HepG2 (cell line): ENCODE data around the gene INSR. TPM values are rescaled to one million over a fixed set of nuclear protein-coding genes. Genes with fewer than 3 reads are reported as not detected.

Experiments
- AHR ChIP-seq: IDR thresholded peaks from 2 replicates; pipeline ENCODE4 v1.6.1; 2018; ENCODE audit warnings: missing genetic modification reagents, missing compliant biosample characterization
- ARID4A ChIP-seq: sonication (generic); formaldehyde crosslinking; IDR thresholded peaks from 2 replicates; pipeline ENCODE4 v1.5.0; 2020; ENCODE audit warnings: mild to moderate bottlenecking, missing genetic modification reagents, borderline replicate concordance
- ARNTL ChIP-seq: sonication (generic); formaldehyde crosslinking; IDR thresholded peaks from 2 replicates; pipeline ENCODE4 v1.4.0; 2020; ENCODE audit warnings: mild to moderate bottlenecking, missing genetic modification reagents
- BCLAF1 ChIP-seq: fragments of 450-650 bp; IDR thresholded peaks from 2 replicates; pipeline ENCODE4 v1.6.1; 2017; ENCODE audit warnings: mild to moderate bottlenecking
- GPN1 ChIP-seq: sonication (generic); formaldehyde crosslinking; IDR thresholded peaks from 2 replicates; pipeline ENCODE4 v1.5.1; 2020; ENCODE audit warnings: missing genetic modification reagents, borderline replicate concordance
- HDAC1 ChIP-seq: sonication (generic); formaldehyde crosslinking; IDR thresholded peaks from 2 replicates; pipeline ENCODE4 v1.5.1; 2020; ENCODE audit warnings: mild to moderate bottlenecking, missing genetic modification reagents
- PHF20 ChIP-seq: sonication (generic); formaldehyde crosslinking; IDR thresholded peaks from 2 replicates; pipeline ENCODE4 v1.5.0; 2020; ENCODE audit warnings: mild to moderate bottlenecking, missing genetic modification reagents
- RFXANK ChIP-seq: IDR thresholded peaks from 2 replicates; pipeline ENCODE4 v1.6.1; 2016
- SP4 ChIP-seq: sonication (generic); formaldehyde crosslinking; IDR thresholded peaks from 2 replicates; pipeline ENCODE4 v1.8.1; 2023; ENCODE audit warnings: mild to moderate bottlenecking, missing genetic modification reagents
- YEATS2 ChIP-seq: sonication (generic); formaldehyde crosslinking; IDR thresholded peaks from 2 replicates; pipeline ENCODE4 v1.4.0; 2020; ENCODE audit warnings: missing genetic modification reagents, borderline replicate concordance
- ZFAT ChIP-seq: sonication (generic); formaldehyde crosslinking; conservative IDR thresholded peaks from 2 replicates; pipeline ENCODE4 v1.8.1; 2023; ENCODE audit warnings: missing genetic modification reagents, inconsistent platforms
- ZFP82 ChIP-seq: sonication (generic); formaldehyde crosslinking; IDR thresholded peaks from 2 replicates; pipeline ENCODE4 v1.5.1; 2020; ENCODE audit warnings: mild to moderate bottlenecking, missing genetic modification reagents, borderline replicate concordance
- ZNF143 ChIP-seq: sonication (generic); formaldehyde crosslinking; IDR thresholded peaks from 2 replicates; pipeline ENCODE4 v1.4.0; 2020; ENCODE audit warnings: missing genetic modification reagents
- ZNF329 ChIP-seq: sonication (generic); formaldehyde crosslinking; IDR thresholded peaks from 2 replicates; pipeline ENCODE4 v1.9.0; 2021; ENCODE audit warnings: low read depth, mild to moderate bottlenecking, missing genetic modification reagents
- ZNF460 ChIP-seq: sonication (generic); formaldehyde crosslinking; IDR thresholded peaks from 2 replicates; pipeline ENCODE4 v1.5.1; 2020; ENCODE audit warnings: missing genetic modification reagents, mild to moderate bottlenecking, borderline replicate concordance
- ZNF550 ChIP-seq: sonication (generic); formaldehyde crosslinking; IDR thresholded peaks from 2 replicates; pipeline ENCODE4 v1.4.0; 2020; ENCODE audit warnings: mild to moderate bottlenecking, missing genetic modification reagents, borderline replicate concordance
- polyA plus RNA-seq, 8 experiments: library from polyadenylated mRNA; depleted of rRNA in 3 of 8; stranded (reverse) in 7 of 8; unstranded in 1 of 8; fragments of >200 nt; fragmentation: Illumina TruSeq in 4 of 8; extraction: Trizol in 4 of 8; gene quantifications; 2 replicates each; pipeline versions ENCODE4 v1.2.1 to v1.2.3, GENCODE V29; 2011 to 2016; ENCODE audit warnings: low read depth in 4 of 8, missing spikeins in 1 of 8, mixed read lengths in 1 of 8; ENCODE audit not compliant: insufficient read depth in 1 of 8
- total RNA-seq, 5 experiments: library from RNA; depleted of rRNA; stranded (reverse); fragments of >200 nt; fragmentation: Illumina TruSeq; extraction: Trizol; gene quantifications; 2 replicates each; pipeline ENCODE4 v1.2.3, GENCODE V29; 2016; ENCODE audit warnings: low read depth in 1 of 5
- TF ChIP-seq, protein P1 (sequence below): sonication (generic); formaldehyde crosslinking; IDR thresholded peaks from 2 replicates; pipeline ENCODE4 v1.8.1; 2023; ENCODE audit warnings: mild to moderate bottlenecking, missing genetic modification reagents
- TF ChIP-seq, protein P2 (sequence below): IDR thresholded peaks from 2 replicates; pipeline ENCODE4 v1.6.1; 2018; ENCODE audit warnings: missing genetic modification reagents, mild to moderate bottlenecking, missing compliant biosample characterization
- TF ChIP-seq, protein P3 (sequence below): sonication (generic); formaldehyde crosslinking; IDR thresholded peaks from 2 replicates; pipeline ENCODE4 v1.8.0; 2022; ENCODE audit warnings: mild to moderate bottlenecking, missing genetic modification reagents, borderline replicate concordance

Gene INSR
- total and polyA plus RNA-seq, 2 of the 13 experiments (the other 11 are each of a cell fraction or from before 2014, with no cell fraction given), result 24.2 to 29.8 TPM

GRCh38 chr19:7197119-7197759, 97.0 kb downstream of the INSR start (continued):
- TF ChIP-seq ARID4A (CRISPR knock-in tag), result peak; percentile 77
- TF ChIP-seq ZNF329, result no peak
- no peak for TF ChIP-seq RFXANK
- no peak for TF ChIP-seq ZFAT
- TF ChIP-seq YEATS2 (CRISPR knock-in tag), result no peak
- no peak for TF ChIP-seq GPN1 (CRISPR knock-in tag)
- TF ChIP-seq, protein P1, sequence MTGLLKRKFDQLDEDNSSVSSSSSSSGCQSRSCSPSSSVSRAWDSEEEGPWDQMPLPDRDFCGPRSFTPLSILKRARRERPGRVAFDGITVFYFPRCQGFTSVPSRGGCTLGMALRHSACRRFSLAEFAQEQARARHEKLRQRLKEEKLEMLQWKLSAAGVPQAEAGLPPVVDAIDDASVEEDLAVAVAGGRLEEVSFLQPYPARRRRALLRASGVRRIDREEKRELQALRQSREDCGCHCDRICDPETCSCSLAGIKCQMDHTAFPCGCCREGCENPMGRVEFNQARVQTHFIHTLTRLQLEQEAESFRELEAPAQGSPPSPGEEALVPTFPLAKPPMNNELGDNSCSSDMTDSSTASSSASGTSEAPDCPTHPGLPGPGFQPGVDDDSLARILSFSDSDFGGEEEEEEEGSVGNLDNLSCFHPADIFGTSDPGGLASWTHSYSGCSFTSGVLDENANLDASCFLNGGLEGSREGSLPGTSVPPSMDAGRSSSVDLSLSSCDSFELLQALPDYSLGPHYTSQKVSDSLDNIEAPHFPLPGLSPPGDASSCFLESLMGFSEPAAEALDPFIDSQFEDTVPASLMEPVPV, result no peak
- TF ChIP-seq SP4 (CRISPR knock-in tag), result peak; percentile 79; the same call in 1 of the 2 replicates
- no peak for TF ChIP-seq AHR
- no peak for TF ChIP-seq BCLAF1
- TF ChIP-seq ZNF143 (CRISPR knock-in tag), result peak; percentile 60; the same call in 1 of the 2 replicates
- TF ChIP-seq PHF20 (CRISPR knock-in tag), result peak; percentile 7; the same call in 1 of the 2 replicates
- TF ChIP-seq, protein P2, sequence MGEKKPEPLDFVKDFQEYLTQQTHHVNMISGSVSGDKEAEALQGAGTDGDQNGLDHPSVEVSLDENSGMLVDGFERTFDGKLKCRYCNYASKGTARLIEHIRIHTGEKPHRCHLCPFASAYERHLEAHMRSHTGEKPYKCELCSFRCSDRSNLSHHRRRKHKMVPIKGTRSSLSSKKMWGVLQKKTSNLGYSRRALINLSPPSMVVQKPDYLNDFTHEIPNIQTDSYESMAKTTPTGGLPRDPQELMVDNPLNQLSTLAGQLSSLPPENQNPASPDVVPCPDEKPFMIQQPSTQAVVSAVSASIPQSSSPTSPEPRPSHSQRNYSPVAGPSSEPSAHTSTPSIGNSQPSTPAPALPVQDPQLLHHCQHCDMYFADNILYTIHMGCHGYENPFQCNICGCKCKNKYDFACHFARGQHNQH, result no peak; the same call in 1 of the 2 replicates
- TF ChIP-seq HDAC1 (CRISPR knock-in tag), result no peak
- TF ChIP-seq ZNF550, result no peak
- no peak for TF ChIP-seq ARNTL (CRISPR knock-in tag)
- TF ChIP-seq, protein P3, sequence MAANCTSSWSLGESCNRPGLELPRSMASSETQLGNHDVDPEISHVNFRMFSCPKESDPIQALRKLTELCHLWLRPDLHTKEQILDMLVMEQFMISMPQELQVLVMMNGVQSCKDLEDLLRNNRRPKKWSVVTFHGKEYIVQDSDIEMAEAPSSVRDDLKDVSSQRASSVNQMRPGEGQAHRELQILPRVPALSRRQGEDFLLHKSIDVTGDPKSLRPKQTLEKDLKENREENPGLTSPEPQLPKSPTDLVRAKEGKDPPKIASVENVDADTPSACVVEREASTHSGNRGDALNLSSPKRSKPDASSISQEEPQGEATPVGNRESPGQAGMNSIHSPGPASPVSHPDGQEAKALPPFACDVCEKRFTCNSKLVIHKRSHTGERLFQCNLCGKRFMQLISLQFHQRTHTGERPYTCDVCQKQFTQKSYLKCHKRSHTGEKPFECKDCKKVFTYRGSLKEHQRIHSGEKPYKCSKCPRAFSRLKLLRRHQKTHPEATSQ (CRISPR knock-in tag), result no peak
- TF ChIP-seq ZFP82 (CRISPR knock-in tag), result no peak
- TF ChIP-seq ZNF460 (CRISPR knock-in tag), result no peak
